NCI-H2227 treated with DMSO at 0.1 percent for 48 hours (cell line): ENCODE data around the gene PHYHIPL.

Experiments
- DNase-seq: peaks from one replicate; lab custom pipeline; 2025; lab: John Stamatoyannopoulos, UW

The PHYHIPL gene

DNA sequence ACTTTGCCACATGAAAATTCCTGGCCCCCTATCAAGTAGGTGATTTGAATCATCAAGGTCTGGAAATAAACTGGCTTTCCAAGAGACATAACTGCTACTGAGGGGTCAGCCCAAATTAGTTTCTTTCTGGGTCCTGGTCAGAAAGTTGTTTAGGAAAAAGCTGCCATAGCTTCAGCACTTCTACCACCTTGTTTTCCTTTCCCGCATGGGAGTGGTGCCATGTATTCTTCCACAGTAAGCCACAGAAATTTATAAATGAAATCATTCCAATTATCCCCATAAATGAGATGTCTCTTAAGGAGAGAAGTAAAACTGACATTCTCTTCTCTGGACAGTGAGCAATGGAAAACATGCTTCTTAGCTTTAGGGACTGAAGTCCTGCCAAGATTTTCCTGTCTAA lies 80.8 kb downstream of the PHYHIPL start:
- DNase-seq = no peak

DNA sequence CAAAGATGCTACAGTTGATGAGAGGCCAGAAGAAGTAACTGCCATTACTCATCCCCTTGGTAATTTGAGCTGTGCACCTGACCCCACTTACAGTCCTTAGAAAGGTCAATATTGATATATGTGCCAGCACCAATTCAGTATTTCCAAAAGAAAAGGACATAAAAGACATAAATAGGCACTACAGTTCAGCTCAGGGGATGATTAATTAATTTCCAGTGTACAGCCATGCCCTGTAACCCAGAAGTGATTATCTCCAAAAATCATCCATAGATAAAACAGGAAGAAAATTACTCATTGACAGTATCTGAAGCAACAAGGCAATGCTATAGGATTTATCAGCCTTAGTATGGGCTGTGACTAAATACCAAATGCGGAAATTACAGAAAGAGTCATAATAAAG lies 82.4 kb downstream of the PHYHIPL start:
- no peak for DNase-seq

DNA sequence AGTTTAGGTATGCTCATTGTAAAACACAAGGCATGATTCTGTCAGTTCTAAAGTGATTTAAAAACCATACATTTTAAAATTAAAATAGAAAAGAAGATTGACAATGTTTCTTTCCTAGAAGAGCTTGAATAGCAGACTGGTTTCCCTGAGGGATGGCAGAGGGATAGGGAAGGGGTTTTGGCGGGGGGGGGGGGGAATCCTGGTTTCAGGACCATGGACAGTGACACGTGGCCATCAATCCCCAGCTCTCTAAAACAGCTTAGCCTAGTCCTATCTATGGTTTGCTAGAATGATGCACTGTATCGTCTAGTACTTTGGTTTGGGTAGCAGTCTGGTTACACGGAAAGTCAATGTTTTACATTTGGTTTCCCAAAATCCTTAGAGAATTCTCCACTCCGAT lies 88.7 kb downstream of the PHYHIPL start:
- DNase-seq = no peak

DNA sequence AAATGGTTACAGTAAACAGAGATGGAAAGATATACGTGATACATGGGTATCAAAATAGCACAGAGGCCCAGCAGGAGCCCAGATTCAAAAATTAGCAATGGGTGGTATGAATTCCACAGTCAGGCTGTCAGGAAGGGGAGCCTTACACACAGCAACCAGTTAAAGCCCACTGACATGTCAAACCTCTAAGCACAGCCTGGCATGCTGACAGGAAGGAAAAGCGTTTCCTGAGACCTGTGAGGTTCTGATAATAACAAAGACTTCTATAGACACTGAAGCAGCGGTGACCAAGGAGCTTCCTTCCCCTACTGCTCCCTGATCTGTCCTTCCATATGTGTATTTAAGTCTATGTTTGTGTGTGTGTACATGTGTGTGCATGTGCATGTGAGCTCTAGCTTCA lies 89.9 kb downstream of the PHYHIPL start:
- no peak for DNase-seq

DNA sequence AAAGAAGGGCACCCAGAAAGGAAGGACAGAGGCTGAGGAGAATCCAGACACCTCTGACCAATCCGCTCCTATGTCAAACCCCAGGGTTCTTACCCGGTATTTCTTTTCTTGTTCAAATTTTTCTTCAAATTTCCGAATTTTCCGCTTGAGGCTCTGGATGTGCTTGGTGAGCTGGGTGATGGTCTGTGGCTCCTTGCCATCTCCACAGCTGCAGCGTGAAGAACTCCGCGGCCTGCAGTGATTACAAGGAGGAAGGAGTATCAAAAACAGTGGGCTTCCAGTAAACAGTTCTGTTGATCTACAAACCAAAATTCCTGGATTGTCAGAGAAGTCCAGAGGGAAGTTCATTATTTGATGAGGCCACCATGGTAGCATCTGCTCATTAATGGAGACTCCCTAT lies 92.0 kb downstream of the PHYHIPL start:
- no peak for DNase-seq

DNA sequence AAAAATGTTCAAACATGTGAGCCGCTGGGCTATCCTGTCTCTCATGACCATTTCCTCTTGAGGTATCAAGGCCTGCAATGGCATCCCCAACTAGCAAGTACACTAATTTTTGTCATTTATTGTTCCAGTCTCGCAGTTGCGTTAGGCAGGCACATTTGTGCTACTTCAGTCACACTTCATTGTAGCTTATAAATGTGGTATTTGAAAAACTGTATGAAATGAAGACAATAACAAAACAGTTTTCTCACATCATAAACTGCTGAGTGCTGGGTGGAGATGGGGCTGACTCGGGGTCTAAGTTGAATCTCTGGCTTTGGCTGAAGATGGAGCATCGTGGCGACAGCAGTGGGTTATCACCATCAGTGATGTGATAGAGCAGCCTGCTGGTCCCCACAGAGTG lies 93.2 kb downstream of the PHYHIPL start:
- DNase-seq = no peak

DNA sequence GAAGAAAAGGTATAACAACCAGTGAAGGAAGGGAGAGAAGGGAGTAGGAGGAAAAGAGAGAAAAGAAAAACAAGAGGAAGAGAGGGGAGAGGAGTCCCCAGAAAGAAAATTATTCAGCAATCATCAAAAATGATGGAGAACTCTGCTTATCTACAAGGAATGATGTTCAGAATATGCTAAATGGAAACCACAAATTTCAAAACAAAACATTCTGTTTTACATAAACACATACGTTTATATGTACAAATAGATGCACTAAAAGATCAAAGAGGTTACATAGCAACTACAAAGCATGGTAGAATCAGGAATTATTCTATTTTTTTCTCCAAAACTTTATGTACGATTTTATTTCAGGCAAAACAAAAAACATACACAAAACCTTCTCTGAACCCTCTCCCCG lies 94.0 kb downstream of the PHYHIPL start:
- DNase-seq = no peak

DNA sequence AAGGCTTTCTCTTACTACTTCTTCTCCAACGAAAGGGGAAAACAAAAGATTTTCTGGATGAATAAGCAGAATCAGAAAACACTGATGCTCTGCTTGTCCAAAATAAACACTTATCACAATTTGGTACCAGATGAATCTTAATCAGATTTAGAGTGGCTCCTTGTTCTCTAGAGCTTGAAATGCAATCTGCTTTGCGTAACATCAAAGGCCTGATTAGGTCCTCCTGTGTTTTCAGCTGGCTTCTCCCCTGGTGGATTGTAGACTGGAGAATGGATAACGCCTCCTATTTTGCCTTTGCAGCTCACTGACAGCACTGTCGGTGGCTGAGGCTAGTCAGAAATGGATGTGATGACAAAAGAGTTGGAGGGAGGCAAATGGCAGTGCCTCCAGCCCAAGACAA lies 94.7 kb downstream of the PHYHIPL start:
- DNase-seq = no peak

DNA sequence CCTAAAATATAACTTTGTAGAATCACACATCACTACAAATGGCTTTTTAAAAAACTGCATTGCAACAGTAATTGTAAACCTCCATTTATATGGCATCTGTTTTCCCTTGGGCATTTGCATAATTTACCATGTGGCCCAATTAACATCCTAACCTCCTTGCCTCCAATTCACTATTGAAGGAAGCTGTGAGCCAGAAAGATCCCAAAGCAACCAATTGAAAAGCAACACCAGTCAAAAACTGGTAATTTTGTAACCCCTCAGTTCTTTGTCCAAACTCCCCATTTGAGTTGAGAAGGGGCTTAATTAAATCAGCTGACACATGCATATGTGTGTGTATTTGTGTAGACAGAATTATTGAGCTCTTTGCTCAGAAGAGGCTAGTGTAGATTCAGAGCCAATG lies 95.6 kb downstream of the PHYHIPL start:
- no peak for DNase-seq

DNA sequence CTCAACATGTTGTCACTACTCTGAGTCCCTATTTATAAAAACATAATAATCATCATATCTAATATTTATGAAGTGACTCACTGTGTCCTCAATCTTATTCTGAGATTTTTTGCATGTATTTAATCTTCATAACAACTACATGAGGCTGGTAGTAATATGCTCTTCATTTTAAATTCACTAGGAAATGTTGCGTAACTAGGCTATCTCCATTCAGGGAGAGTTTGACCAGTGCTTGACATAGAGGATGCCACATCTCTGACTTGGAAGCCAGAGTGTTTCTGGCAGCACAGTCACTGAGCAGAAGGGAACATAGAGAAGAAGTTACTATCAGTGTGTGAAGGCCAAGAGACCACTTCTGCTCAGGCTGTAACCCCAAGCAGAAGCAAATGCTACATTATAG lies 97.0 kb downstream of the PHYHIPL start:
- no peak for DNase-seq

DNA sequence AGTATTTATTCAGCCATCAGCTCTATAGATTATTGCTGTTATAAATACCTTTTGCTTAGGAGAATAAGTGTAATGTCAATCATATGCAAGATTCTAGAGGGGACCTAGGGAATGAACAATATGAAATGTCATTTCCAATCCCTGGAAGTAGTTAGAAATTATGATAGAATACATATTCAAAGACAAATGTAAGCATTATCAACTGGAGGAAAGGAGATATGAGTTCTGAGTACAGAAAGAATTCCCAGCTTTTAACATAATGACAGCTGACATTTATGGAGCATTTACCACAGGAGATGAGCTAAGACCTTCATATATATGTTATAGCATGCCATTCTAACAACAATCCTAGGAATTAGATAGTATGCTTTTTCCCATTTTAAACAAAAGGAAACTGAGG lies 99.7 kb downstream of the PHYHIPL start:
- no peak for DNase-seq

DNA sequence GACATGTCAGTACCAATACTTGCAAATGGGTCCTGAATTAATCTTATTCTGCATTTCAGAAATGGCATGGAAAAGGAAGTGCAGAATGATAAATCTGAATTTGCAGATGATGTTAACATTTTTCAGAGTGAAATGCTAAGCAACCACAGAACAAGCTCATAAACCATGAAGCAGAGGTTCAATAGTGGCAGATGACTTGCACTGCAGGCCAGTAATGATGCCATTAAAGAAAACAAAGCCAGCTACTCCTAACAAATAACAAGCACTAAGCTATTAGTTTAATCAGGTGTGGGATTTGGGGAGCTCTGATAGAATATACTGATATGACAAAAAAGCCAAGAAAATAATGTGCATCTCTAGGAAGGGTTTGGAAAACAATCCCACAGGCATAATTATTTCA lies 100.5 kb downstream of the PHYHIPL start:
- no peak for DNase-seq

DNA sequence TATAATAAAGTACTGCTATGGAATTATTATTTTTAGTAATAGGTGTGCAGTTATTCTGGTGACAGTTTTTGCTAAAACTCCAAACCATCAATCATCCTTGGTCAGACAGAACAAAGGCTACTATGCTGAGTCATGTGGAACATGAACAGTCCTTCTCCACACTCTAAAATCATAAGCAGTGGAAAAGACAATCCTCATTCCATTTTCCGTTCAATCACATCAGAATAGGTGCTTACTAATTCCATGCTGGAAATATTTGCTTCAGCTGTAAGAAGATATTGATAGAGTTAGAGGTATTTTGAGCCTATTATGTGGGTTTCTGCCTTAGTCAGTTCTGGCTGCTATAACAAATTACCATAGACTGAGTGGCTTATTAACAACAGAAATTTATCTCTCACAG lies 103.0 kb downstream of the PHYHIPL start:
- no peak for DNase-seq

DNA sequence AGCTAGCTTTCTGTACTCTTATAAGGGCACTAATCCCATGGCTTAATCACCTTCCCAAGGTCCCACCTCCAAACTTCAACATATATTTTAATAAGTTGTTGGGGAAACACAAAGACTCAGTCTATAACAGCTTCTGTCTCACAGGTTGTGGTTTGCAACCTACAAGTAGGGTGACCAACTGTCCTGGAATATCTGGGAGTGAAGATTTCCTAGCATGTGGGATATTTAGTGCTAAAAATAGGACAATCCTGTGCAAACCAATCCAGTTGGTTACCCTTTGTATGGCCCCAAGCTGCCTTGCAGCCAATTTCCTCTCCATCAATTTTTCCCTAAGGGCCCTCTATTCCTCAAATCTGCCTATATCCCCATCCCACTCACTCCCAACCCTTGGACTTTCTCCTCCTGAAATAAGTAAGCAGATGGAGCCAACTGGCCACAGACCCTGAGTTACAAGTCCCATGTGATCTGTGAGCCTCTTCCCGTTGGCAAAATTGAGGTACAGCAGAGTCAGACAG lies 103.6 kb downstream of the PHYHIPL start:
- no peak for DNase-seq

DNA sequence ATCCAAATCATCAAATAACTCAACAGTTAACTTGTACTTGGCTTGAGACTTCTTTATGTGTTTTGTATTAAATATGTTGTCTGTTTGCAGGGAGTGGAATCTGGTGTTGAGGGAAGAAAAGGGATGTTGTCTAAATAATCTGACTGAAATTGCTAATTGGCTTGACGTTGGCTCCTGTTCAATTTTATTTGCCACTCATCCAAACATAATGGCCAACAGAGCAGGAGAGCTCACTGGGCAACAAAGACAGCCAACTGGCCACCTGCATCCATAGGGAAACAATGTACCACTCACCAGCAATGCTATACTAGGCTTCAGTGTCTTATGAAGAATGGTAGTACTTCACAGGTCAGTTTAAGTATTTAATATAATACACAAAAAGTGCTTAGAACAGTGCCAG lies 105.4 kb downstream of the PHYHIPL start:
- DNase-seq = no peak

DNA sequence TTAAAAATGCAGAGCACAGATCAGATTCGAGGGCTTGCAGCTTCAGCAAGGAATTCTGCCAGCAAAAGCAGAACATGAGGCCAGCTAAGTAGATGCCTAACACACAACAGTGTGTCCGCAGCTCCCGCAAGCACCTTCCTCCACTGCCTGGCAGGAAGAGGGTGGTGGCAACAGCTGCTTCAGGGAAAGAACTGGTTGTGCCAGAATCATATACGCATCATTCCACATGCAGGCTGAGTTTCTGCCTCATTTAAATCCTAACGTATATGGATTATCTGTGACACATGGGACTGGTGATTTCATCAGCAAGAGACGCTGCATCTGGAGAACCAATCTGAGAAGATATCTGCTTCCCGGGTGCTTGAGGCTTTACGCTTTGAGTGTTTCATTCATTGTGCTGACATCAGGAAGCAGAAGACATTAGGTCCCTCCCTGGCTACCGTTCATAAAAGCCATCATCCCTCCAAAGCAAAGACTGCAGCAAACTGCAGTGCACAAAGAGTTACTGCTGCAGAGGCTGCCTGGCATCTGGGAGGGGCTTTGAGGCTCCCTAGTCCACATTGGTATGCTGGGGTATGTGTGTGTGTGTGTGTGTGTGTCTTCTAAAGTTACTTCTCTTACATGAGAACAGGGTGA lies 107.1 kb downstream of the PHYHIPL start:
- no peak for DNase-seq

DNA sequence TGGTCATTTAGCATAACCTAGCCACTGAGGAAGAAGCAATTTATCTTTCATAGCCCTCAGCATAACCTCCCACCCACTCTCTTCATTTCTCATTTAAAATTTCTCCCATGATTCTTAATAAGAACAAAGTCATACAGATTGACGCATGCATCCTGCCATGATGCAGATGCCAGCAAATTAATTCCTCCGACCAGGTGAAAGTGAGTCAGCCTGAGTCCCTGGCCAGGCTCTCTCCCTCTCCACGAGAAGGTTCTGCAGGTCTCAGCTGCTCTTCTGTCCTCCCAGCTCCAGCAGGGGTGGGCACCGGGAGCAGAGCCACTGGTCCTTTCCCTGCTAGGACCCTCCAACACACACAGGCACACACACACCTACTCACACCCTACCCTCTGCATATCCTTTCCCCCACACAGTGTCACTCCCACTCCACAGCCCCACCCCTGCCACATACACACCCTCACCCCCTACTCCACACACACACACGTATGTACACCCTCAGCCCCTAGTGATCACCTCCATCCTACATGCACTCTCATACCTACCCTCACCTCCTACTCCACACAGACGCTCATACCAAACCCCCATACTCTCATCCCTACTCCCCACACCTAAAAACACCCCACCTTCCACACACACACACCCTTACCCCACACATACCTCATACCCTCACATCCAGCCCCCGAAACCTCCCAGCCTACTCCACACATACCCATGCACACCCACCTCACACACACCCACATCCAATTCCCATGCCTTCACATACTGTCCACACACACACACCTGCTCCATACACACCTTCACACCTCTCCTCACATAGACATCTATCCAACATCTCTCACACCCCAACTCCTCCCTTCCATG lies 107.9 kb downstream of the PHYHIPL start:
- no peak for DNase-seq

DNA sequence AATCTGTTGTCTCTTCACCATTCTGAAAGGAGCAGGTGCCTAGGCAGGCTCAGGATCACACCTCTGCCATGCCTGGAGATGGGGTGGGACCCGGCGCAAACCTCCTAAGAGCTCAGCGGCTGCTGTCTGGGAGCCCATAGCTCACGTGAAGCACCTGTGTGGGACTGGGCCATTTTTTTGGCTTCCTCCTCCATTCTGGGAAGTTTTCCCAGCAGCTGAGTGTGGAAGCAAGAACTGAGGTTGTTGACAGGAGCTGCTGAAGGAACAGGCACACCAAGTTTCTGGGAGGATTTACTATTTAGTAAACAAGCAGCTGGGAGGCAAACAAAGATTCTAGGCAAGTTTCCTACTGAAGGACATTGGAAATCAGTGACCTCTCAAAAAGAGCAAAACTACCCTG lies 108.6 kb downstream of the PHYHIPL start:
- no peak for DNase-seq

DNA sequence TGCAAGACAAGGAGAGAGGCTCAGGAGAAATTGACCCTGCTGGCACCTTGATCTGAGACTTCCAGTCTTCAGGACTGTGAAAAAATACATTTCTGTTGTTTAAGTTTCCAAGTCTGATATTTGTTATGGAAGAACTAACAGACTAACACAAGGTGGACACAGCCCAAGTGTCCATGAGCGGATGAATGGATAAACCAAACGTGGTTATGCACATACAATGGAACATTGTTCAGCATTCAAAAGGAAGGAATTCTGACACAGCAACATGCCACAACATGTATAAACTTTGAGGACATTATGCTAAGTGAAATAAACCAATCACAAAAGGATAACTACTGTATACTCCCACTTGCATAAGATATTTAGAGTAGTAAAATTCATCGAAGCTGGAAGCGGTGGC lies 109.4 kb downstream of the PHYHIPL start:
- no peak for DNase-seq

DNA sequence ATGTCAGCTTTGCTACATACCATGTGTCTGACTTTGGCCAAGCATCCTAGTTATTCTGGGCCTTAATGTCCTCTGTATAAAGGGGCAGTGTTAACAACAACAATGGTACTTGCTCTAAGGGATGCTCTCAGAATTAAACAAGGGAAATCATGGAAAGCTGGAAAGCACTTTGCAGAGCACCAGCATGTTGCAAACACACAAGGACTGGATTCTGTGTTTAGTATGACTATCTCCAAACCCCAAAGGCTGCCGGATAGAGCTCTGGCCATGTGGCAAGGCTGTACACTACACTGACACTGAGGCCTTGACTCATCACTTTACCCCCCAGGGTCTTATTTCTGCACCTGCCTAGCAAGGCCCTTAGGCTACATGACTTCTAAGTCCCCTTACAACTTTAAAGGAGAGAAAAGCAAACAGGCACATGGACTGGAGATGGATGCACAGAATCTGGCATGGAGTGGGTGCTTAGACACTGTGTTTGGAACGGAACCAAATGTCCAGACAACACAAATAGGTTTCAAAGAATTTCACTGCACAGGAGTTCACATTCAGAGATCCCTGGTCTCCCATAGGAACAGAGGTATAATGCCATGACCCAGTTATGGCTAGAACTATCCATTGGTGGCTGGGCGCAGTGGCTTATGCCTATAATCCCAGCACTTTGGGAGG lies 111.3 kb downstream of the PHYHIPL start:
- DNase-seq = no peak

DNA sequence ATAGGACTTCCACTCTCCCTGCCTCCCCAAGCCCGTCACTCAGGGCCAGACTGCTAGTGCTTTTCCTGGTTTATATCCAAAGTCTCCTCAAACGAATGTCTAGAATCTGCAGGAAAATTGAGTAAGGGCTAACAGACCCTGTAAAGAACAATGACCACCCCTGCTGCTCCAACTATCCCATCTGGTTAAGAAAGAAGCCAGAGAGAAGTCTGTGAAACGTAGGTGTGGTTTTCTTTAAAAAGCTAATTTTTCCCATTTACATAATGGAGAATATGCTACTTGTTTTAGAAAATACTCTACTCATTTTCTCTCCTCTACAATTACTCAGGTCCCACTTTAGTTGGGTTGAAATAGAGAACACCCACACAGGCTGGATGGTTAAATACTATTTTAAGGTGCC lies 113.4 kb downstream of the PHYHIPL start:
- no peak for DNase-seq

DNA sequence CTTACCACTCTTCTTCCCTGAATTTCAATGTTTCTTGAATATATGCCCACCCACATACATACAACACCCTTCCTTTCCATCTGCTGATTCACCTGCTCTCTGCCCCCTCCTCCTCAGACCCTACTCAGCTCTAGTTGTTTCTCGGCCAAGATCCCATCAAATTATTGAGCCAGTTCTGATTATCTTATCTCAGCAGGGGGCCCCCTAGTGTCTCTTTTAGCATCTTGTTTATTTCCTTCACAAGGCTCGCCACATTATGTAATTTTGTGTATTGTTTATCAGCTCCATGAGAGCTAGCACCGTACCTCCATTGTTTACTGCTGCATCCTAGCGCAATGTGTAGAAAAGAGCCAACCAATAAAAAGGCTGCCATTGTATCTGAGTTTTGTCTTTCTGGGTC lies 114.0 kb downstream of the PHYHIPL start:
- no peak for DNase-seq
